A549 treated with AZD9567 at 1 μM for 4 hours (cell line): ENCODE measurements around the gene COMMD7. TPM values are rescaled to one million over a fixed set of nuclear protein-coding genes. Genes with fewer than 3 reads are reported as not detected.

Source experiments
- total RNA-seq: library from RNA; stranded (reverse); fragments of 200-300 nt; extraction: Qiagen RNA extraction; gene quantifications from 5 replicates; pipeline ENCODE4 v1.2.3, GENCODE V29; 2022; ENCODE audit not compliant: insufficient read depth

Gene COMMD7
- 57.0 to 63.0 TPM (median 58.4 TPM) in 5 replicates for total RNA-seq

DNA sequence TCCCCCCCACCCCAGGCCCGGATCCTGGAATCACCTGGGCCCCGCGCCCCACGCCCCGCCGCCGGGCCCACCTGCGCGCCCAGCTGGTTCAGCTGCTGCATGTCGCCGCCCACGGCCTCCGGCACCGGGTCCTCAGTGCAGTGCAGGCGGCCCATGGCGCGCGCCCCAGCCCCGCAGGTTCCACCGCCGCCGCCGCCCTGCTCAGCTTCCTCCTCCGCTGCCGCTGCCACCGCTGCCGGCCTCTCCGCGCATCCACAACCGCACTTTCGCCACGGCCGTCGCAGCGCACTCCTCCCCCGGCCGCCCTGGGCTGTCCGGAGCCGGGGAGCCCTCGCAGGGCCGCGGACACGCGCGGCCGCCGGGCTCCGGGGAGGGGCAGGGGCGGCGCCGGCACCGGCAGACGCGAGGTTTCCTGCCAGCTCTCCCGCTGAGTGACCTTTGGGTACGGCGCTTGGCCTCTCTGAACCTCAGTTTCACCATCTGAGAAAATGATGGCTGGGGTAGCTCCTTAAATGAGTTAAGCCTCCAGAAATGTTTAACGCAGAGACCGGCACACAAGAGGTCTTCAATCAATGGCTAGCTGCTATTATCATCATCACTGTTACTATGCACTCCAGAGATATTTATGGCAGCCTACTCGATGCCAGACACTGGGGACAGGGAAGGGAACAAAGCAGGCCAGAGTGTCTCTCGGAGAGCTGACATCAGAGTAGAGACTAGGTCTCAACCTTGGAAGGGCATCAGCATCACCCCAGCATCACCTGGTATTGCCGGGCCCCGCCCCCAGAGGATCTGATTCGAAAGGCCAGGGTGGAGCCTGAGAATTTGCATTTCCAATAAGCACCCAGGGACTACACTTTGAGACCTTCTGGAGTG is at the start of gene COMMD7:
Gene COMMD7, minus strand, starts transcription at position 231 of the 876 bp plus-strand sequence. Its CDS starts 76 bp downstream, at position 155.

DNA sequence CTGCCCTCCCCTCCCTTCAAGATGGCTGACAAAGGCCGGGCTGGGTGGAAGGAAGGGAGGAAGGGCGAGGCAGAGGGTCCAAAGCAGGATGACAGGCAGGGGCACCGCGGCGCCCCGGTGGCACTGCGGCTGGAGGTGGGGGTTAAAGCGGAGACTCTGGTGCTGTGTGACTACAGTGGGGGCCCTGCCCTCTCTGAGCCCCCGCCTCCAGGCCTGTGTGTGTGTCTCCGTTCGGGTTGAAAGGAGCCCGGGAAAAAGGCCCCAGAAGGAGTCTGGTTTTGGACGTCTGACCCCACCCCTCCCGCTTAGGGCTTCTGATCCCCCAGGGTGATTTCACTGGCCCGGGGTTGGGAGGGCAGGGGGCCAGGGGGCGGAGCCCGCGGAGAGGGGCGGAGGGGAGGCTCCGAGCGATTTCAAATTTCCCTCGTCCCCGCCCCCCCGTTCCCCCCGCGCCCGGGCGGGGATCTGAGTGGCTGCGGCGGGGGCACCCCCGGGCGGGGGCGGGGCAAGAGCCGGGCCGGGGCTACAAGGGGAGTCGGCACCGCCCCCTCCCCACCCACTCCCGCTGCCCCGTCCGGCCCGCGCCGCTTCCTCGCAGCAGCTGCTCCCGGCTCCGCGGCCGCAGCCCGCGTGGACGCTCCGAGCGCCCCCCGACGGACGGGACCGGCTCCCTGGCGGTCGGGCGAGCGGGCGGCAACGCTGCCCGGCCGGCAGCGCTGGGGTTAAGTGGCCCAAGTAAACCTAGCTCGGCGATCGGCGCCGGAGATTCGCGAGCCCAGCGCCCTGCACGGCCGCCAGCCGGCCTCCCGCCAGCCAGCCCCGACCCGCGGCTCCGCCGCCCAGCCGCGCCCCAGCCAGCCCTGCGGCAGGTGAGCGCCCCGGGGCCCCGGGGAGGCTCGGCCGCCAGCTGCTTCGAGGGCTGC is 18.8 kb upstream of the COMMD7 start, which contains the start of gene DNMT3B:
Gene DNMT3B, plus strand, starts transcription at position 555 of the 923 bp plus-strand sequence. CDS start 17,939 bp downstream, outside the sequence.

Other genes with a start within 250 kb of the COMMD7 start
- 8.4 to 13.0 TPM (median 11.9 TPM) in 5 replicates for gene NOL4L, start 158.1 kb downstream of the COMMD7 start, total RNA-seq
- gene C20orf203, start 69.5 kb downstream of the COMMD7 start, total RNA-seq = not detected in 5 replicates
- 2.7 to 5.0 TPM (median 4.5 TPM) in 5 replicates for gene DNMT3B, start 18.9 kb upstream of the COMMD7 start, total RNA-seq
- gene MAPRE1, start 76.5 kb upstream of the COMMD7 start, total RNA-seq = 138 to 185 TPM (median 143 TPM) in 5 replicates
- not detected in 5 replicates for gene EFCAB8, start 115.5 kb upstream of the COMMD7 start, total RNA-seq